ENCODE results near the gene ACSS1.
A peak's percentile ranks its signal among the peaks of the same experiment; 100 is the strongest.

The ACSS1 gene

DNA sequence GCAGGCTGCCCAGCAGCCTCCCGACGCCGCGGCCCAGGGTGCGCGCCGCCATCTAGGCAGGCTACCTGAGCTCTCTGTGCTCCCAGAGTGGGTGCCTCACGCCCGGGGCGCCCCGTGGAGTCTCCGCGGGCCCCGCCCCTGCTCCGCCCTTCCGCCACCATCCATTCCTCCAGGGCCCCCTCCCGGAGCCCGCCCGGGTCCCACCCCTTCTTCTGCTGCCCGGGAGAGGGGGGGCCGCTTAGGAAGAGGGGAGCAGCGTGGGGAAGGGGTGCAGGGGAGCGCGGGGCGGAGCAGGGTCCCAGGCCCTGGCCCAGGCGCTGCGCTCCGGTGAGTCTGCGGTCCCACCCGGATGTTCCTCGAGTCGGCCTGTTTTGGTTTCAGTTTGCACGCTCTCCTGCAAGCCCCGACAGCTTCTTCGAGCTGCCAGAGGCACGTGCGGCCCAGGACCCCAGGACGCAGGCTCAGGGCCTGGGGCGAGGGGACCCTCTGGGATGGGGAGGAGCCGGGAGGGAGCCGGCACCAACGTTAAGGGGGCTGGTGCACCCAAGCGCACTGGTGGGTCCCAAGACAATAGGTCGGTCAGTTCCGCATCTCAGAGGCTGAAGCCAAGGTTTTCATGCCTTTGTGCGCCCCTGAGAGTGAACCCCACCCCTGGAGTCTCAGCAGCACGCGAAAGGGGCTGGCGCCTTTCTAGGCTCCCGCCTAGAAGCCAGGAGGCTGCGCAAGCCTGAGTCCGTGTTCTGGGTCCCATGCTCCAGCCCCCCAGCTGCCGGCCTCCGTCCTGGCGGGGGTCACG, at the start of gene ACSS1:
ACSS1 (minus strand) TSS at position 89 of the 796 bp plus-strand sequence; CDS start at position 52, 37 bp downstream.
- DNase-seq (ENCODE audit: low spot score): peak; percentile 75

DNA sequence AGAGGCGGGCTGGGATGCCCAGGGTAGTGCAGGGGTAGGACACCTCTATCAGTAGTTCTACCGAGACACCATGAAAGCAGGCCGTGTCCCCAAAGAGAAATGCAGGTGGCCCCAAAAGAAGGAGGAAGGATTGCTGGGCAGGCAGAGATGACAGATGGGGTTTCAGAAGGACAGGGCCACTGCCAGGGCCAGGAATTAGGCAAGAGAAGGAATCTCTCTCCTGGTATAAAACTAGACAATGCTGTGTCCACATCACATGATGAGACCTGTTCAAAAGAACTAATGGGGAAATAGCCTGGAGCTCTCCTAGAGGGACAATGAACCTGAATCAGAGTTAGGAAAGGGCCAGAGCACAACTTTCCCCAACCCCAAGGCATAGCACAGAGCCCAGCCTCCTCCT, 45.6 kb upstream of the ACSS1 start:
- no peak for DNase-seq (ENCODE audit: low spot score)

DNA sequence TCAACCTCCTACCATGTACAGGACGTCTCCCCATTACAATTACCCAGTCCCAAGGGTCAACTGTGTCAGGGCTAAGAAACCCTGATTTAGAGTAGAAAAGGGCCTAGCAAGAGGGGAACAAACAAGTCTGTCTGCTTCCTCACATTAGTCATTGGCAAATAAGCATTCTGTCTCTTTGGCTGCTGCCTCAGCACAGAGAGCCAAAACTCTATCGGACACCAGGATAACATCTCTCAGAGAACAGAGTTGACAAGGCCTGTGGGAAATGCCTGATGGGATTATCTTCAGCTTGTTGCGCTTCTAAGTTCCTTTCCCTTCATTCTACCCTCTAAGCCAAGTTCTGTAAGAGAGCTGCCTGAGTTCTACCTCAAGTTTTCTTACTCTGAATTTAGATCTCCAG, 43.0 kb upstream of the ACSS1 start:
- no peak for DNase-seq (ENCODE audit: low spot score)

DNA sequence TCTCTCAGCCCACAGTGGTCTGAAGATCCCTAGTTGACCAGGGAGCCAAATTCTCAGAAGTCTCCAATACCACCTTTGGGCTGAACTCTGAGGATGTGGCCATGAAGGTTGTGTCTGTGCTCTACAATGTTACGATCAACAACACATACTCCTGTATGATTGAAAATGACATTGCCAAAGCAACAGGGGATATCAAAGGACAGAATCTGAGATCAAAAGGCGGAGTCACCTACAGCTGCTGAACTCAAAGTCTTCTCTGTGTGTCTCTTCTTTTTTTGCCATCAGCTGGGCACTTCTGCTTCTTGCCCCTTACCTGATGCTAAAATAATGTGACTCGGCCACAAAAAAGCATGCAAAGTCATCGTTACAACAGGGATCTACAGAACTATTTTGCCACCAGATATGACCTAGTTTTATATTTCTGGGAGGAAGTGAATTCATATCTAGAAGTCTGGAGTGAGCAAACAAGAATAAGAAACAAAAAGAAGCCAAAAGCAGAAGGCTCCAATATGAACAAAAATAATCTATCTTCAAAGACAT, 41.7 kb upstream of the ACSS1 start:
- DNase-seq (ENCODE audit: low spot score): no peak

DNA sequence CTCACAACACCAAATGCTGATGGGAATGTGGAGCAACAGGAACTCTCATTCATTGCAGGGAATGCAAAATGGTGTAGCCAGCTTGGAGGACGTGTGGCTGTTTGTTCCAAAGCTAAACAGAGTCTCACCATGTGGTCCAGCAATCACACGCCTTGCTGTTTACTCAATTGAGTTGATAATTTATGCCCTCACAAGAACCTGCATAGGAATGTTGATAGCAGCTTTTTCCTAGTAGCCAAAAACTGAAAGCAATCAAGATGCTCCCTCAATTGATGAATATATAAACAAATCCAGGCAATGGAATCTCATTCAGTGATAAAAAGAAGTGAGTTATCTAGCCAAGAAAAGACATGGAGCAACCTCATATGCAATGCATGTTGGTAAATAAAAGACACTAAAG, 39.6 kb upstream of the ACSS1 start:
- no peak for DNase-seq (ENCODE audit: low spot score)

DNA sequence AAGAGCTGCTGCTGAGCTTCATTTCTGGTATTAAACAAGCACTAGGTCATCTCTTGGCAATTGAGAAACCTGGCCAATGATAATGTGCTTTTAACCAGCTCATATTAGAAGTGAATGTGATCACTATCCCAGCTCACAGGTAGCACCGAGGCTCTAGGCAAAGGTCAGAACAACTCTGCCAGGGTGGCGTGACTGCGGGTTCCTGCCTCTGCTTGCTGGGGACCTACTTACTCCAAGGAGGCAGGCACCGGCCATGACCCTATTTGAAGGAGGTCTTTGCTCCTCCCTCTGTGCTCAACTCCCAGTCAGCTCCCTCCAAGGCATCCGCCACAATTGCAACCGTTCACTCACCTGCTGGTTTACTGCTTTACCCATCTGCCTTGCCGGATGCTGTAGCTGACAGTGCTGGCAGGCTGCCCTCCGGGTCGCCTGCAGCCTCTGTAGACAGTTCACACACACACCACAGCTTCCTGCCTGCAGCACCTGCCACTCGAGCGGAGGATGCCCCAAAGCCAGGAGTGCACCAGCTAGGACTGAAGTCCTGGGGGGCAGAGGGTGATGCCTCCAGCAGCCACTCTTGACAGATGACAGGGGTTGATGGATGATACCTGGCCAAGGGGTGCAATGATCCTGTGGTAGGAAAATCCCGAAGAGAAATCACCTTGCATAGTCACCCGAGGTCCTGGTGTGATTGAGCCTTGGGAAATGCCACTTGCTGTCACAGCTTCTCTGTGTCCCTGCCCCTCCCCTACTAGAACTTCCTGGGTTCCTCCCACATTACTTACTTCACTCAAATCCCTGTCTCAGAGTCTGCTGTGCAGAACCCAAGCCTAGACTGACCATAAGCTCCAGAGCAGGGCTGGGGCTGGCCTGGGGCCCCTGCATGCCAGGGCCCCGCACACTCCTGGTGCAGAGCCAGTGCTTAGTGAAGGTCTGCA, 32.8 kb upstream of the ACSS1 start:
- DNase-seq (ENCODE audit: low spot score): peak; percentile 88

DNA sequence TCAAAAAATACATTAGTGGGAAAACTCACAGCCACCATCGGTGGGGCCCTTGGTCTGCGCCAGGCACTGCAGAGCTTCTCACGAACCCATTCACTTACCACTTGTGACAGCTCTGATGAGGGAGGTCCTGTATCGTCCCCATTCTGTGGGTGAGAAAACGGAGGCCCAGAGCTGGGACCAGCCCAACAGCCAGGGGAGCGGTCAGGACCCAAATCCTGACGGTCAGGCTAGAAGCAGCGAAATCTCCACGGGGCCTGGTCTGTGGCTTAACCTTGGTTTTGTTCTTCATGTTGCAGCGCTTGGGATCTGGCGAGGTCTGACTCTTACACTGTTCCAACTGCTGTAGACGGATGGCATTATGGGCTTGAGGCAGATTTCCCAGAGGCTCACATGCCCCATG, 31.7 kb upstream of the ACSS1 start:
- no peak for DNase-seq (ENCODE audit: low spot score)

DNA sequence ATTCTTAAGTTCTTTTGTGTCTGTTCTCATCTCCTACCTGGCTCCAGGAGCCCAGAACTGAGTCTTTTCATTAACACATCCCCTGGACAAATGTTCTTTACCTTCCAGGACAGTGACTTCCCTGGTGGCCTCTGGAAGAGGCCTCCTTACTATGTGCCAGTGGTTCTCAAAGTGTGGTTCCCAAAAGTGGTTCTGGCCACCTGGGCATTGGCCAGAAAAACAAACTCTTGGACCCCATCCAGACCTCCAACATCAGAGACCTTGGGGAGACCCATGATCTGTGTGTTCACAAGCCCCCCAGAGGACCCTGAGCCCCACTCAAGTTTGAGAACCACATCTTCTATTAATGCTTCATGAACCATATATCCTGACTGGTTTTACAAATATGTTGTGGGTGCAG, 31.2 kb upstream of the ACSS1 start:
- no peak for DNase-seq (ENCODE audit: low spot score)

DNA sequence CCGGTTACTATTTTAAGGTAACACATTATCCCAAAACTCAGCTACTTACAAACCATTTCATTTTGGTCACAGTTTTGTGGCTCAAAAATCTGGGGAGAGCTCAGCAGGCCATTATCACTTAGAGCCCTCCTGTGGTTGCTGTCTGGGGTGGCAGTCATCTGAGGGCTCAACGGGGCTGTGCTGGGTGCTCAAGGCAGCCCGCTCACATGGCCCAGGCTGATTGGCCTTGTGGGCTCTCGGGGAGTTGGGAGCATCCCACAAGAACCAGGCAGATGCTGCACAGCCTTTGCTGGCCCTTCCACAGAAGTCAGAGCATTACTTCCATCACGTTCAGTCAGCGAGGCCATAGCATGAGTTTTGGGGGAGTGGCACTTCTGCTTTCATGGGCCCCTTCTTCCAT, 30.3 kb upstream of the ACSS1 start:
- DNase-seq (ENCODE audit: low spot score): no peak

DNA sequence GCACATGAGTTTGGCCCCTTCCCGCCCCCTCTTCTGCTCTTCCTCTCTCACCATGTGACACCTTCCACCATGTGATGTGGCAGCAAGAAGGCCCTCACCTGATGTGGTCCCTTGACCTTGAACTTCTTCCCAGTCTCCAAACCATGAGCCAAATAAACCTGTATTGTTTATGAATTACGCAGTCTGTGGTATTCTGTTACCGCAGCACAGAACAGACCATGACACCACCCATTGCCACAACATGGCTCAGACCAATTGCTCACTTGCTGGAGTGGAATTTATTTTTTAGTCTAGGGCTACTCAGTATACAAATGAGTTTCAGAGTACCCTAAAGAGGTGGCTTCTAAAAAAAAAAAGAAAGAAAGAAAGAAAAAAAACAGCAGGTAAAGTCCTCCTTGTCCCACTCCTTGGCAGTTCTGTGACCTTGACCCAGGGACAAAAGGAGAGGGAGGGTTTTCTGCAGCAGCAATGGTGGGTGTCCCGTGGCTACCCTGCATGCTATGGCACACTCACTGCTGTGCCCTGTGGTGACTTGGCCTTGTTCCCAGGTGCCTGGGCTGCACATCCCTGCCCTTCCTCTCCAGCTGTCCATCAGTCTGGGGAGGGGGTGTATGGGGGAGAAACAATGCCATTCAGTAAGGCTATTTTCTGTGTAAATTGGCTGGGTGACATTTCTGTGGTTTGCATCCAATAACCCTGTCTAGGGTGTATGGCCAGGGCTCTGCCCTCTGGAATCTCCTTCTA, 29.4 kb upstream of the ACSS1 start:
- DNase-seq (ENCODE audit: low spot score): no peak

DNA sequence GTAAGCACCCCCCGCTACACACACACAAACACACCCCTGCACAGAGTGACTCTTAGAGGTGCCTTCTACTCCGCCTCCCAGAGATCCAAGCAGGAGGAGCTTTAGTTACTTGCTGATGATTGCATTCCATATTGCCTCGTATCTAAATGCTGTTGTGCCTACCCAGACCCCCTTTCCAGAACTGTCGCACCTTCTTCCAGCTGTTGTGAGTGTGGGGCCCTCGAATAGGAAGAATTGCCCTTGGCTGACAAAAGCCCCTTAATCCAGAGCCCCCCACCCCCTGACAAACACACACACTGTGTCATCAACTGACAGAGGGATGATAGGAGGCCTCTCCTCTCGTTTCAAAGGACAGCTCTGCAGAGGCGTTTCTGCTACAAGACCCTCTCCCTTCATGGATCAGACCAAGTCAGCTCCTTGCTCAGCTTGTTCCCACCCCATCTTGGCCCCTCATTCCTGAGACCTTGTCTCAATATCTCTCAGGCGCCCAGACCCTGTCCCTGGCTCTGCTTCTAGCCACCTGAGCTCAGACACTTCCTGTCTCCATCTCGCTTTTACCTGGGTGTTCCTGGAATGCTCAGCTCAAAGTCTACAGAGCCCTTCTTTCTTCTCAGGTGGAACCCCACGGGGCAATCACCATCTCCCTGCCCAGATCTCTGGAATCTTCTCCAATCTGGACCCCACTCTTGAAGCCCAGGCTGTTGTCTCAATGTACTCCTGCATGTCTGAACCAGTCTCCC, 28.0 kb upstream of the ACSS1 start:
- no peak for DNase-seq (ENCODE audit: low spot score)

DNA sequence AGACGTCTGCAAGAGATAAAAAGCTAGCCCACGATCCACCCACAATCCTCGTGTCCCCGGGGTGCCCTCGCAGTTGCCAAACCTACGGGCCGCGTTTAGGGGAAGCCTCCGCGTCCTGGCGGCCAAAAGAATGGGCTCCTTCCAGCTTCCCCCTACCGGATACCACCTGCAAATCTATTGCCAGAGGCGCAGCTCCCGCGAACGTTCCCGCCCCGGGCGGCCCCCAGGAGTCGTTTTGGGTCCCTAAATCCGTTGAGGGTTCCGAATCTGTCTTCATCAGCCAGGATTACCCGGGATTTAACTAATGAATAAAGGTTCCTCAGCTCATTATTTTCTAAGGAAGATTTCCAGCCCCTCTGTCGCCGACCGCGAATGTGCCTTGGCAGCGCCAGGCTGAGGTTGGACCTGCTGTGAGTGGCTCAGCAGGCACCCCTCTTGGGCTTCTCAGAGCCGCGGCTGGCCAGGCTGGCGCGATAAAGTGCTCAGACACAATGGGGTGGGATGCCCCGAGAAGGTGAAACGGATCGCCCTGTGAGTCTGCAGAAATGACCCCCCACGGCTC, 26.8 kb upstream of the ACSS1 start:
- DNase-seq (ENCODE audit: low spot score): no peak

DNA sequence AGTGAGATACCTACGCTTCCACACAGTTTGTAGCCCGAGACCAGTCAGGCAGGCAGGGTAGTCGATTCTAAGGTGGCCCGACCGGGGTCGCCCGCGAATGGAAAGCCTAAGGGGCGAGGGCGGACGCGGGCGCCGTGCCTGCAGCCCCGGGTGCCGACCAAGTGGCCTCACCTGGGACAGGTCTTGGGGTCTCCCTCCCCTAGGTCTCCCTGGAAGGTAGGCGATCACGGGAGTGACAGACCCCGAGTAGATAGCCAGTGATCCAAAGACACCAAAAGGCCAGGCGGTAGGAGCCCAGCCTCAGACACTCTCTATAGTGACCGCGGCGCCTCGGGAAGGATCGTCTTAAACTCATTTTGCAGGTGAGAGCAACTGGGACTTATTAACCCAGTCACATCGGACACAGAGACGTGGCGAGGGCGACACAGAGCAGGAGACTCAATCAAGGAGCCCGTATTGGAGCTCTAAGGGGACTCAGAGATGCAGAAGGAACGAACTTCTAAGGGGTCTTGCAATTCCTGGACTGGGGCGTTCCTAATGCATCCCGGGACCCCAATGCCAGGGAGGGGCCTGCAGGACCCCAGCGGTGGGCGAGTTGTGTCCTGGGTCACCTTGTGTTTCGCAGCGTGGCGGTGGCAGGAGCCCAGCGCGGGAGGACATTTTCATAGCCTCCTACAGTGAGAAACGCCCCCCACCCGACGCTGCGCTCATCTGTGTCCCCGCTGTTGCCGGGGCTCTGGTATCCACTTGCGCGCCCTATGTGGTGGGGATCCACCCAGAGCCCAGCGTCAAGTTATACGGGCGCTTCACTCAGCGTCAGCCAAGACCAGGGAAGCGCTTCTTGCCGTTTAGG, 26.1 kb upstream of the ACSS1 start:
- no peak for DNase-seq (ENCODE audit: low spot score)

DNA sequence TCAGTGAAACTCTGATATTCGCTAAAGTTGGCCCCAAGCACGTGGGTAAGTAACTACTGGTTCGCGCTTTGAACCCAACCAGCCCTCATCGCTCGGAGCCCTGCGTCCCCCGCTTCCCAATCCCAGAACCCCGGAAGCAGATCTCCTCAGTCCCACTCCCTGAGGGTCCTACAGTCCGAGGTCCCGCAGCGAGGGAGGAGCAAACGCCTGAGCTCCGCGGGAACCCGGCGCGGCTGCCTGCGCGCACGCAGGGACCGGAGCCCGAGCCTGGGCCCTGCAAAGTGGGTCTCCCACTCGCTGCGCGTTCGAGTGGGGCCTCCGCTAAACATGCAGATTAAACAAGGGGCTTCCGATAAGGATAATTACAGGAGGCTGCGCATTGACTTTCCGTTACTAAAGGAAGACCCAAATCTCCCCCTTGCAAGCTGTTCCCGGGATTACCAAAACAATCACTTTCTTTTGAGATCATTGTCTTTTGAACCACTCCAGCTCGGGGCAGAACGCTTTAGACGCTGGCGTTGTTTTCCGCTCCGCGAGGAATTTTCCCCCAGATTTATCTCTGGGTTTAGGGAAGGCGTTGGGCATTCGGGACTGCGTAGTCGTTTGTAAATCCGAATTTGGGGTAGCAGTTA, 25.3 kb upstream of the ACSS1 start:
- DNase-seq (ENCODE audit: low spot score): no peak

DNA sequence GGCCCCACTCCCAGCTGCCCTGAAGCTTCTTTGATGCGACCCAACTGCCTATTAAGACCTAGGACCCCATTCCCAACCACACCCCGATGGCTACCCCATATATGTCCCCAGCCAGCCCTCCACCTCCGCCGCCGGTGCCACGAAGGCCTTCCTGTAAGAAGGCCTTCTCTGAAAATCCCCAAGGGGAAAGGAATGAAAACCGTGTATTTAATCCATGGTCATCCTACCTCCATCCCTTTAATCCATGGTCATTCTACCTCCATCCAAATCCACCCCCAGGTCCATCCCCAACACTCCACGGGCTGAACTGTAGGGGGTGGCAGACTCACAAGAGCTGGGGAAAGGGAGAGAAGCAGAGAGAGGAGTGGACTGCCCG, 24.5 kb upstream of the ACSS1 start:
- no peak for DNase-seq (ENCODE audit: low spot score)

DNA sequence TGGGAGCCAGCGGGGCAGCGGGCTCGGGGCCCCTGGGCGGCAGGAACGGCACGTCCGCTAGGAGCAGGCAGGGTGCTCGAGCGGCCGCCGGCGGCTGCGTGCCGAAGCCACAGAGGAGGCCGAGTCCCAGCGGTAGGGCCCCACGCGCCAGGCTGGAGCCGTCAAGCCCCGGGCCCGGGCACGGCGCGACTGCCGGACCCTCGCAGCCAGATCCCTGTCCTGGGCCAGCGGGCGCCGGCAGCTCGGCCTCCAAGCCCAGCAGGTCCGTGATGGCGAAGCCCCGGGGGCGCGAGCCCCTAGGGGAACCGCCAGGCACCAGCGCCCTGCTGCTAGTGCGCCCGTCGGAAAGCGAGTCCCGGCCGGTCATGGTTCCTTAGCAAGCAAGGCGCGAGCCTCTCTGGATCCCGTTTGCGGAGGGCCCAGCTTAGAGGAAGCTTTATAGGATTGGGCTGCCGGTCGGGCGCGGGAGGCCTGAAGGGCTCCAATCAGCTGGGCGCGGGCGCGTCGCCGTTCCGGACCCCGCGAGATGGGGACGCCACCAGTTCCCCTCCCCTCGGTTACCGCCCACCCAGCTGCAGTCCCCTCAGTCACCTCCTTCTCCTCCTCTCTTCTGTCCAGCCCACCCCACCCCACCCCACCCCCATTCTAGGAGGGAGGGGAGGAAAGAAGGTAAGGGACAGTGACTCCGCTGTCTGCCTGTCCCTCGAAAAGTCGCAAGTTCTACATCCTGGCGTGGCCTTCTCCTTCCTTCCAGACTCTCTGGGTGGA, 24.0 kb upstream of the ACSS1 start, which contains the start of gene VSX1:
VSX1 (minus strand) TSS at position 412 of the 768 bp plus-strand sequence; CDS start at position 367, 45 bp downstream.
- no peak for DNase-seq (ENCODE audit: low spot score)

DNA sequence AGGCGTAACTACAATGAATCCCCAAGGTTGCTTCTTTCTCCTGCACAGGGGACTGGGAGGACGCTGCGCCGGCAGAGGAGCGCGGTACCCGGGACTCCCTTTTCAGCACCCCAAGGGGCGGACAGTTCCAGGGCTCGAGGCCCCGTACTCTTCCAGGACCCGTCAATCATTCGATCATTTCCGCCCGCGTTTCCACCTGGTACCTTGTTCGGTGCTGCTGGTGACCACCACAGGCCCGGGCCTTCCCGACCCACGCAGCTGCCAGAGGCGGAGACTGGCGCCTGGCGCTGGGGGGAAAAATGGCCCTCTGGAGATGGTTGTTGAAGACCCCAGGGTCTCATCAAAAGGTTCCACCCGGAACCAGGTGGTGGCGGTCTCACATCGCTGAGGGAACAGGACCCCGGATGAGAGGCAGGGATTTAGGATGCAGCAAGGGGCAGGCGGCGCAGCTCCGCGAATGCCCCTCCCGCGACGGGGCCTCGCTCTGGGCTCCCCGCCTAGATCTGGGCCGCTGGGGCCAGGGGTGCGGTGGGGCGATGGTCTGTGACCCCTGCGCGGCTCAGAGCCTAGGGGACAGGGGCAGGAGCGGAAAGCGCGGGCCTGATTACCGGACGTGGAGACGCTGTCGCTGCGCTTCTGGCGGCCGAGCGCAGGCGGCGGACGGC, 23.3 kb upstream of the ACSS1 start:
- no peak for DNase-seq (ENCODE audit: low spot score)

DNA sequence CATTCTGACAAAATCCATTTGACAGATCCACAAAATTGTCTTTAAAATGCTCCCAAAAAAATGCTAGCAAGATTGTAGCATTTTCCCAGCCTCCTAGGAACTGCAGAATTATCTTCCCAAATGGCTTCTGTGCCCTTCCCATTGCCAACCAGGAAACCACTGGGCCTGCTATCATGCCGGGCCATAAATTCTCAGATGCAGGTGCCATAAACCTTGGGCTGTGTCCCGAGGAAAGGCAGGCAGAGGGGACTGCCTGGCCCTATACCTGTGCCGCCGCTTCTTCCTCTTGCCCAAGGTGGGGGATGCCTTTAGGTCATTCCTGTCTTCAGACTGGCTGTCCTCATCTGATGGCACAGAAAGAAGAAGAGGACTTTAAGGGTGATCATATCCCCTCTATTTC, 21.2 kb upstream of the ACSS1 start:
- no peak for DNase-seq (ENCODE audit: low spot score)
